GM19240 (cell line): ENCODE measurements around the gene OSBPL2.

ENCODE experiments used
- DNase-seq: peaks from one replicate; pipeline ENCODE4 v3.0.0; 2011; ENCODE audit warnings: low spot score; ENCODE audit not compliant: insufficient read length

OSBPL2 gene

GRCh38 chr20:62336775-62337557 is 98.6 kb downstream of the OSBPL2 start:
- DNase-seq, result no peak

GRCh38 chr20:62337558-62338293 is 99.4 kb downstream of the OSBPL2 start:
- no peak for DNase-seq

GRCh38 chr20:62338294-62338620 is 99.9 kb downstream of the OSBPL2 start:
- DNase-seq, result no peak

DNA sequence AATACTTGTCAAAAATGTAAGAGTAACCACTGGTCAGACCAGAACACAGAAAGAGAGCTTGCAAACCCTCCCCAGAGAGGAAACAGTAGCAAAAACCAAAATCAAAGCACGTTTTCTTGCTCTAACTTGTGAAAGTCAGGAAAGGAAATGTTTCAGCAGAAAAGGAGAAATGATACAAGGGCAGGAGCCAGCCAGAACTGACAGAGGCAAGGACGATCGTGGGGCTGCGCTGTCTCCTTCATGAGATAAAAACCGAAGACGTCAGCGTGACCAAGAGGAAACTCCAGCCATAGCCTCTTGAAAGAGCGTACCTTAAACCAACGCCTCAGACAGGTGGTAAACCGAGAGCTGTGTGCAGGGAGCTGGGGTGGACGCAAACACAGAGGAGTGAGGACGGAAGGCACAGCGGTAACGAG is 101.3 kb downstream of the OSBPL2 start:
- DNase-seq, result peak; percentile 77

- no peak for DNase-seq
Measured at GRCh38 chr20:62342910-62343309, 104.6 kb downstream of the OSBPL2 start.

- no peak for DNase-seq
Measured at GRCh38 chr20:62344092-62344491, 105.8 kb downstream of the OSBPL2 start.

DNA sequence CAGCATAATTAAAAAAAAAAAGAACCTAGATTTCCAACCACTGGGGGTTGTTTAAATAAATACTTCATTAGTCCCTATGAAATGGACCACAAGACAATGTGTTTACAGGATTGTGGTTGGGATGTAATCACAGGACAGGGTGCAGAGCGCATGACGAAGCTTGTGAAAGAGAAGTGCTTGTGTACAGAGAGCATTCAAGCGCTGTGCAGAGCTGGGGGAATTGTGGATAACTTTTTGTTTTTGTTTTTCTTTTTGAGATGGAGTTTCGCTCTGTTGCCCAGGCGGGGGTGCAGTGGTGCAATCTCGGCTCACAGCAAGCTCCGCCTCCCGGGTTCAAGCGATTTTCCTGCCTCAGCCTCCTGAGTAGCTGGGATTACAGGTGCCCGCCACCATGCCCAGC is 106.5 kb downstream of the OSBPL2 start:
- DNase-seq, result no peak
